ENCODE data around the gene CLDN16.

GRCh38 chr3:190340071-190340470 is 47.9 kb upstream of the CLDN16 start:
- TF ChIP-seq CTCF (IDR thresholded peaks at IDR 0.05) (no peak), EP300 (IDR thresholded peaks at IDR 0.05) (no peak), POLR2A (IDR thresholded peaks at IDR 0.05) (no peak), POLR2AphosphoS5 (IDR thresholded peaks at IDR 0.05) (no peak)

All from stomach (tissue), 4 donors.